CD4-positive, CD25-positive, alpha-beta regulatory T cell (primary cell): ENCODE data around the gene PLXDC2. TPM values are rescaled to one million over a fixed set of nuclear protein-coding genes. Genes with fewer than 3 reads are reported as not detected.
"Not testable (repeated sequence)": the region's sequence is repeated elsewhere in the genome, so short reads cannot be mapped to it uniquely, and the experiment has no call there.

Experiments used
- ATAC-seq, 2 donors: fragments of 150-1000 bp; cut with Tn5 transposase; one replicate each; pipeline ENCODE4 v1.10.0; 2021; ENCODE audit warnings: low read depth in 2 of 2, moderate number of reproducible peaks in 2 of 2, moderate library complexity in 1 of 2
- DNase-seq, 3 donors: peaks; one replicate each; pipeline versions ENCODE4 v3.0.0 to v3.0.0-alpha.2; 2012 to 2022; ENCODE audit warnings: mixed read lengths in 1 of 3
- H3K27ac ChIP-seq: one replicate; pipeline ENCODE4 v1.7.0; 2013; ENCODE audit warnings: mild to moderate bottlenecking, low read length; ENCODE audit not compliant: insufficient read depth, poor library complexity, severe bottlenecking
- H3K27me3 ChIP-seq: one replicate; pipeline ENCODE4 v1.7.0; 2013; ENCODE audit warnings: low read length; ENCODE audit not compliant: control insufficient read depth, insufficient read depth
- H3K36me3 ChIP-seq: one replicate; pipeline ENCODE4 v1.7.0; 2013; ENCODE audit warnings: mild to moderate bottlenecking, low read length, moderate library complexity; ENCODE audit not compliant: control insufficient read depth, insufficient read depth
- H3K4me1 ChIP-seq: 2 replicates; pipeline ENCODE4 v1.7.0; 2013; ENCODE audit warnings: mild to moderate bottlenecking, low read length; ENCODE audit not compliant: insufficient read depth, control insufficient read depth, poor library complexity, severe bottlenecking
- H3K4me3 ChIP-seq: one replicate; pipeline ENCODE4 v1.7.0; 2013; ENCODE audit warnings: low read depth, mild to moderate bottlenecking, low read length, moderate library complexity
- H3K9me3 ChIP-seq, 2 experiments: 1 replicate in 1 of 2; 2 replicates in 1 of 2; pipeline ENCODE4 v1.7.0; 2013; ENCODE audit warnings: low read length in 2 of 2, mild to moderate bottlenecking in 1 of 2, moderate library complexity in 1 of 2; ENCODE audit not compliant: control insufficient read depth in 2 of 2
- H3K27ac Mint-ChIP-seq, 3 donors: one replicate each; pipeline ENCODE4 v1.8.0; 2020 to 2022; ENCODE audit warnings: mild to moderate bottlenecking in 3 of 3, mixed read lengths in 3 of 3, moderate library complexity in 2 of 3
- H3K27me3 Mint-ChIP-seq: one replicate; pipeline ENCODE4 v1.8.0; 2022; ENCODE audit warnings: mild to moderate bottlenecking, mixed read lengths
- H3K36me3 Mint-ChIP-seq: one replicate; pipeline ENCODE4 v1.8.0; 2020; ENCODE audit warnings: mixed read lengths
- H3K4me1 Mint-ChIP-seq, 4 donors: one replicate each; pipeline ENCODE4 v1.8.0; 2020 to 2022; ENCODE audit warnings: mixed read lengths in 4 of 4, mild to moderate bottlenecking in 1 of 4
- H3K4me3 Mint-ChIP-seq, 4 donors: one replicate each; pipeline ENCODE4 v1.8.0; 2020 to 2022; ENCODE audit warnings: mild to moderate bottlenecking in 4 of 4, mixed read lengths in 4 of 4, moderate library complexity in 3 of 4
- H3K9me3 Mint-ChIP-seq, 7 donors: one replicate each; pipeline ENCODE4 v1.8.0; 2020 to 2022; ENCODE audit warnings: mixed read lengths in 7 of 7, mild to moderate bottlenecking in 3 of 7, moderate library complexity in 2 of 7
- polyA plus RNA-seq, 4 donors: library from polyadenylated mRNA; unstranded; fragments of 300-500 nt; fragmentation: Illumina TruSeq; gene quantifications; one replicate each; pipeline ENCODE4 v1.2.3, GENCODE V29; 2021
- total RNA-seq: library from RNA; stranded (reverse); gene quantifications from one replicate; pipeline ENCODE4 v1.2.3, GENCODE V29; 2022

PLXDC2 gene
- total and polyA plus RNA-seq, 5 donors from 2014 or later: 0.03 to 1.8 (median 0.10) TPM; not detected in 2

DNA sequence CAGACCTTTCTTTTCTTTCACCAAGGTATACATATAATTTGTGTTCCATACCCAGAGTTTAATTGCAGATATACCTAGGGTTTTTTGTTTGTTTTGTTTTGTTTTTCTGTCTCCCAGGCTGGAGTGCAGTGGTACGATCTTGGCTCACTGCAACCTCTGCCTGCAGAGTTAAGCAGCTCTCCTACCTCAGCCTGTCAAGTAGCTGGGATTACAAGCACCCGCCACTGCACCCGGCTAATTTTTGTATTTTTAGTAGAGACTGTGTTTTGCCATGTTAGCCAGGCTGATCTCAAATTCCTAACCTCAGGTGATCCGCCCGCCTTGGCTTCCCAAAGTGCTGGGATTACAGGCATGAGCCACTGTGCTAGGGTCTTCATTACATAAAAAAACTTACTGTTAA, 228.9 kb downstream of the PLXDC2 start:
- H3K36me3 Mint-ChIP-seq, H3K4me1 Mint-ChIP-seq: not testable (repeated sequence)

DNA sequence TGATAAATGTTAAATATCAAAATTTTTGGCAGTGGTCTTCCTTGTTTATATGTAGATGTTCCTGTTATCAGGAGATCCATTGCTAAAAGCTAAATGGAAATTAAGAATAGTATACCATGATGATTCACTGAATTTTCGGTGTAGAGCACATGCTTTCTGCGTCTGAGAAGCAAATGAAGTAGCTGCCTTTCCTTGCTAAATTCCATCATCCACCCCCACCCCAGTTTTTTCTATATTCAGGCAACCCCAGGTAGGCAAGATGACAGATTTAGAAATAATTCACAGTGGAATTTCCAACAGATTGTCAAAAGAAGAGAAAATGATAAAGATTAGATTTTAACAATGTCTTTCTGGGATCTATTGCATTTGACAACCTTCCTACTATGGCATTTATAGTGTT, 231.9 kb downstream of the PLXDC2 start:
- Histone ChIP-seq H3K27me3 (no peaks in the 10 kb centered on the region), H3K27ac (no peak overlapping the region), H3K36me3 (no peaks in the 10 kb centered on the region), H3K4me3 (no peak overlapping the region), H3K9me3 (peaks cover 0 to 11% of the 10 kb centered on the region in 2 experiments), H3K4me1 (no peaks in the 10 kb centered on the region)
- no peaks in the 10 kb centered on the region for H3K36me3 Mint-ChIP-seq
- ATAC-seq (no peak), DNase-seq (no peak)
- H3K4me1 Mint-ChIP-seq: no peaks in the 10 kb centered on the region
- H3K27ac Mint-ChIP-seq: no peak overlapping the region
- H3K4me3 Mint-ChIP-seq: no peak overlapping the region
- H3K27me3 Mint-ChIP-seq: no peaks in the 10 kb centered on the region
- peaks cover 0 to 16% (median 6%) of the 10 kb centered on the region in 7 donors for H3K9me3 Mint-ChIP-seq

More for the DNA sequence above, 228.9 kb downstream of the PLXDC2 start:
- not testable (repeated sequence) for H3K4me3 ChIP-seq, H3K27me3 ChIP-seq, H3K27ac Mint-ChIP-seq, H3K27me3 Mint-ChIP-seq, ATAC-seq, DNase-seq, H3K27ac ChIP-seq, H3K36me3 ChIP-seq, H3K4me3 Mint-ChIP-seq, H3K4me1 ChIP-seq
- peaks cover 0 to 11% of the 10 kb centered on the region in 2 experiments for H3K9me3 ChIP-seq
- H3K9me3 Mint-ChIP-seq: peaks cover 0 to 14% (median 5%) of the 10 kb centered on the region in 7 donors

DNA sequence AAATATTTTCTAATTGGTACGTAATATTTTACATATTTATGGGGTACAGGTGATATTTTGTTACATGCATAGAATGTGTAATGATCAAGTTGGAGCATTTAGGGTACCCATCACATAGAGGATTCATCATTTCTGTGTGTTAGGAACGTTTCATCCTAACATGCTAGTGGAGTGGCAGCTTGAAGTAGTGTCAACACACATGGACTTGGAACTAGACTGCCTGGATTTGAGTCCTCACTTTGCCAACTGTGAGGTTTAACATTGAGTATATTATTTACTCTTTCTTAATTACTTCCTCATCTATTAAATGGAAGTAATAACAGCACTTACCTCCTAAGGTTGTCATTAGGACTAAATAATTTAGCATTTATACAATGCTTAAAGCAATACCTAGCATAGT, 241.9 kb downstream of the PLXDC2 start:
- ATAC-seq (no peak), DNase-seq (no peak)
- H3K4me1 ChIP-seq: no peaks in the 10 kb centered on the region
- no peak overlapping the region for H3K27ac Mint-ChIP-seq
- H3K4me1 Mint-ChIP-seq: no peaks in the 10 kb centered on the region
- no peaks in the 10 kb centered on the region for H3K9me3 ChIP-seq
- no peaks in the 10 kb centered on the region for H3K27me3 Mint-ChIP-seq
- H3K4me3 ChIP-seq: no peak overlapping the region
- no peak overlapping the region for H3K27ac ChIP-seq
- H3K36me3 Mint-ChIP-seq: no peaks in the 10 kb centered on the region
- peaks cover 6 to 17% (median 10%) of the 10 kb centered on the region in 7 donors for H3K9me3 Mint-ChIP-seq
- H3K27me3 ChIP-seq: no peaks in the 10 kb centered on the region
- H3K36me3 ChIP-seq: no peaks in the 10 kb centered on the region
- H3K4me3 Mint-ChIP-seq: no peak overlapping the region

DNA sequence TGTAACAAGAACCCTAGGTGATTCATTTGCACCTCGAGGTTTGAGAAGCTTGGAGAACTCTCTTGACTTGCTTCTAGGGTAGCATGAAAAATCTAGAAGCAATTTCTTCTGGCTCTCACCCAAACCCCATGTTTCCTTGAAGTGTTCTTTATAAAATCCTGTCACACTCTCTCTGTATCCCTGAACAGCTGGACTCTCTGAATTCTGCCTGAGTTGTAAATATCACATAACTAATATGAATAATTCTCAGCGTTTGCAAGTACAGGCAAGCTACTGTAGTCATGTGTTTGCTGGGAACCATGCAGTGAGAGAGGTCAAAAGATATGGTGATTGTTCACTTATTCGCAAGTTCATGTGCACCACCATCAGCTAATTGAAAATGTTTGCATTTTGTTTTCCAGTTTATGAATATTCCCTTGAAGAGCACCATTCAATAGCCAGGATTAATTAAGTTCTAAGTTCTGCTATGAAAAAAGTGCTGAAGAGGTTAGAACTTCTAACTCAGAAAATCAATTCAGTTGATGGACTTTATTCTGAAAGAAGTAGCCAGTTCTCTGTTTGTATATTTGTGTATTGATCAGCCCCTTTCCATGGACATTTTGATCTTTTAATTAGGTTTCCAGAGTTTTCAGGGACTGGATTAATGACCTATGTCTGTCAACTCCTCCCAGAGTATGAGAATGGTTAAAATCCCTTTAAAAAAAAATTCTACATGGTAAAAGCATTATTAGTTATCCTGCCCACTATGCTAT, 243.0 kb downstream of the PLXDC2 start:
- Mint-ChIP-seq H3K27ac (peak overlapping the region in 1 of 3 donors; percentile 69), H3K9me3 (peaks cover 2 to 10% (median 5%) of the 10 kb centered on the region in 7 donors), H3K4me3 (no peak overlapping the region), H3K4me1 (no peaks in the 10 kb centered on the region), H3K27me3 (no peaks in the 10 kb centered on the region), H3K36me3 (no peaks in the 10 kb centered on the region)
- Histone ChIP-seq H3K9me3 (no peaks in the 10 kb centered on the region), H3K27me3 (no peaks in the 10 kb centered on the region), H3K27ac (no peak overlapping the region), H3K36me3 (no peaks in the 10 kb centered on the region), H3K4me1 (no peaks in the 10 kb centered on the region), H3K4me3 (no peak overlapping the region)
- ATAC-seq (no peak), DNase-seq (no peak)

DNA sequence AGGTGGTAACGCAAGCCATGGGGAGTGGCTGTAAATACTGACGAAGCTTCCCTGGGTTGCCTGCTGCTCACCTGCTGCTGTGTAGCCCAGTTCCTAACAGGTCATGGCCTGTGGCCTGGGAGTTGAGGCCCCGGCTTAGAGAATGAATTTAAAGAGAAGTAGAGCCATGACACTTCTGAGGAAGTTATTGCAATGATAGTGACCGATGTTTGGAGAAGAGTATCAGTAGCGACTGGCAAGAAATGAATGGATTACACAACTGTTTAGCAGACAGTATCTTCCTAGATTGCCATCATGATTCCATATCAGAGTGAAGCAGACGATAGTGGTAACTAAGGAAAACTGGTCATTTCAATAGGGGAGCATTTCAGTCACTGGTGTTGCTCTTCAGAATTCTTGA, 249.6 kb downstream of the PLXDC2 start:
- H3K27ac Mint-ChIP-seq: no peak overlapping the region
- Histone ChIP-seq H3K4me3 (no peak overlapping the region), H3K27ac (no peak overlapping the region), H3K4me1 (no peaks in the 10 kb centered on the region), H3K36me3 (no peaks in the 10 kb centered on the region), H3K27me3 (no peaks in the 10 kb centered on the region), H3K9me3 (peaks cover 0 to 12% of the 10 kb centered on the region in 2 experiments)
- ATAC-seq: no peak
- peaks cover 0 to 28% (median 5%) of the 10 kb centered on the region in 7 donors for H3K9me3 Mint-ChIP-seq
- DNase-seq: no peak
- no peaks in the 10 kb centered on the region for H3K36me3 Mint-ChIP-seq
- H3K4me3 Mint-ChIP-seq: no peak overlapping the region
- H3K4me1 Mint-ChIP-seq: no peaks in the 10 kb centered on the region
- no peaks in the 10 kb centered on the region for H3K27me3 Mint-ChIP-seq

DNA sequence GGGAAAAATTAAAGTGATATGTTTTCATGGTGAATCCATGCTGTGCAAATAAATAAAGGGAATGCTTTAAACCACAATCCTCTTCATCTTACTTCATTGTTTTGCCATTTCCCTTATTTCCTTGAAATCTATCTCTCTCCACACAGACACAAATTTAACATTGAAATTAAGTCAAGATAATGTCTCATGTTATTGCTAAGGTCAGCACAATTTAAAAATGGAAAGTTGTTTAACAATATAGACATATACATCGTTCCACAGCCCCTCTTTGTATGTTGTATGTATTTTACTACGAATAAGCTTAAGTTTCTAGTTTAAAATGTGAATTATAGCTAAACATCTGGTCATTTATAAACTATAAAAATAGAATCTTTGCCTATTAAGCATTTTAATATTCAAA, 256.9 kb downstream of the PLXDC2 start:
- ATAC-seq (no peak), DNase-seq (no peak)
- H3K27me3 Mint-ChIP-seq: no peaks in the 10 kb centered on the region
- H3K36me3 Mint-ChIP-seq: no peaks in the 10 kb centered on the region
- Histone ChIP-seq H3K36me3 (no peaks in the 10 kb centered on the region), H3K4me3 (no peak overlapping the region), H3K9me3 (peaks cover 0 to 5% of the 10 kb centered on the region in 2 experiments), H3K4me1 (no peaks in the 10 kb centered on the region), H3K27ac (no peak overlapping the region), H3K27me3 (no peaks in the 10 kb centered on the region)
- H3K9me3 Mint-ChIP-seq: peaks cover 4 to 13% (median 9%) of the 10 kb centered on the region in 7 donors
- no peak overlapping the region for H3K4me3 Mint-ChIP-seq
- H3K4me1 Mint-ChIP-seq: no peaks in the 10 kb centered on the region
- H3K27ac Mint-ChIP-seq: no peak overlapping the region

DNA sequence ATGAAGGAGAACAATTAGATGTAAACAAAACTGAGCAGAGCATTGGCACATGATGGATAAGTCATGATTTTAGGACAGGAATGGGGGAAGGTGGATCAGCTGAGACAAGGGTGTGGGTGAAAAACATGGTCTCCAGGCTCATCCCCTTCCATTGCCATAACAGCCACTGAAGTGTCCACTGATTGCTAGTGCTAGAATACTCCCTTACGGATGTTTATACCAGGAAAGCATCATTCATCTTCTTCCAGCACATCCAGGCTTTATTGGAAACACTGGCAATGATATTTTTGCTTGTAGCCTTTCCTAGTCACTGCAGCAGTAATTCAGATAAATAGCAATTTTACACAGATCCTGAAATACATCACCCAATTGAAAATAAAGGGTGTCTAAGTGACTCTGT, 259.5 kb downstream of the PLXDC2 start:
- no peaks in the 10 kb centered on the region for H3K4me1 Mint-ChIP-seq
- Histone ChIP-seq H3K4me3 (no peak overlapping the region), H3K36me3 (no peaks in the 10 kb centered on the region), H3K27me3 (no peaks in the 10 kb centered on the region), H3K4me1 (no peaks in the 10 kb centered on the region), H3K9me3 (no peaks in the 10 kb centered on the region), H3K27ac (no peak overlapping the region)
- no peaks in the 10 kb centered on the region for H3K36me3 Mint-ChIP-seq
- no peaks in the 10 kb centered on the region for H3K27me3 Mint-ChIP-seq
- peaks cover 2 to 15% (median 10%) of the 10 kb centered on the region in 7 donors for H3K9me3 Mint-ChIP-seq
- DNase-seq (no peak), ATAC-seq (no peak)
- H3K4me3 Mint-ChIP-seq: no peak overlapping the region
- H3K27ac Mint-ChIP-seq: peak overlapping the region in 1 of 3 donors; percentile 69

DNA sequence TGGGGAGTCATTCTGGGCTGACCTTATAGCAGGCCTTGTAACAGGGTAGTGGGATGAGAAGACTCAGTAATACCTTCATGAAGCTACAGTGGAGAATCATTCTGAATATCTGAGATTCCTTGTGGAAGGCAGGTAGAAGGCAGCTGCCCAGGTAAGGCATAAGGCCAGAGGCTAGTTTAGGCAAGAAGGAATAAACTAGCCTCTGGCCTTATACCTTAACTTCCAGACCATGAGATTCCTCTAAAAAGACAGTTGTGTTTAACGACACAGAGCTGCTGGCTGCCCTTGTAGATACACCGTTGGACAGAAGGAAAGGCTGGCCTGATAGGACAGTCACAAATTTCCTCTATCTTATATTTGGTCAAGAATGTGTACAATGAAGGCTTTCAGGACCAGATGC, 268.2 kb downstream of the PLXDC2 start:
- Histone ChIP-seq H3K9me3 (peaks cover 0 to 3% of the 10 kb centered on the region in 2 experiments), H3K27me3 (no peaks in the 10 kb centered on the region), H3K27ac (no peak overlapping the region), H3K4me1 (no peaks in the 10 kb centered on the region), H3K4me3 (no peak overlapping the region), H3K36me3 (no peaks in the 10 kb centered on the region)
- H3K9me3 Mint-ChIP-seq: peaks cover 0 to 12% (median 7%) of the 10 kb centered on the region in 7 donors
- H3K4me1 Mint-ChIP-seq: no peaks in the 10 kb centered on the region
- DNase-seq: no peak
- ATAC-seq: no peak
- no peaks in the 10 kb centered on the region for H3K36me3 Mint-ChIP-seq
- H3K27me3 Mint-ChIP-seq: no peaks in the 10 kb centered on the region
- H3K27ac Mint-ChIP-seq: no peak overlapping the region
- no peak overlapping the region for H3K4me3 Mint-ChIP-seq
